AG09309 (cell line): Measurements from ENCODE around the gene TXNDC11.

Experiments
- DNase-seq: peaks from one replicate; pipeline ENCODE4 v3.0.0-alpha.2; 2010; ENCODE audit warnings: low read depth
- H3K4me3 ChIP-seq: 2 replicates; pipeline ENCODE4 v1.5.1; 2011; ENCODE audit warnings: mild to moderate bottlenecking, low read depth, low read length, moderate library complexity; ENCODE audit not compliant: control insufficient read depth
- CTCF ChIP-seq: IDR thresholded peaks from 2 replicates; pipeline ENCODE4 v1.5.1; 2011; ENCODE audit warnings: mild to moderate bottlenecking, low read depth, low read length, inconsistent platforms; ENCODE audit not compliant: insufficient read depth, control insufficient read depth; ENCODE audit errors: missing control alignments

Gene TXNDC11

DNA sequence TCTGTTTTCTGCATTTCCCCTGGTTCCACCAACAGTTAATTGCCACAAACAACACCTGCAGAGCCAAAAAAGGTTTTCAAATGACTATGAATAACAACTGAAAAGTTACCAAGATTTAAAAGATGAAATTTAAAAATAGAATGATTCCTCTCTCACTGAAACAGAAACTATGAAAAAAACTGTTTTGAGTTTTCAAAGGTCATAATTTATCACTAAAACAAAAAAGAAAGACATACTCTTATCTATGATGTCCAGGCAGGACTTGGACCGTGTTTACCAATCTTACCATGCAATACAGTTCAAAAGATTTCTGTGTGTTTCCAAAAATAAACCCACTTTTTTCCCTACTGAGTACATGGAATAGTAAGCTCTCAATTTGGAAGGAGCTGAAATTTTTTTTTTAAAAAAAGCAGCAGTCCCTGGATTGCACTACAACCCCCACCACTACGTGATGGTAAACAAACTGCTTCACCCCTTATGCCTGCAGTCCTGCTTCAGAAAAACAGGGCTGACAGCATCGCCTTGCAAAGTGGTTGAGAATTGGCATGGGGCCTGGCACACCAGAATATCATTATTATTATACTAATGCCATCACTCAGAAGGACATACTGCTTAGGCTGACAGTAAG is 8.5 kb downstream of the TXNDC11 start:
- DNase-seq = no peak
- no peak overlapping the region for H3K4me3 ChIP-seq
- TF ChIP-seq CTCF = no peak

- DNase-seq = no peak
- TF ChIP-seq CTCF = no peak
- H3K4me3 ChIP-seq = no peak overlapping the region
These were observed 11.4 kb downstream of the TXNDC11 start for GRCh38 chr16:11731222-11731621.

- no peak overlapping the region for H3K4me3 ChIP-seq
- no peak for TF ChIP-seq CTCF
- DNase-seq = no peak
These were observed 12.9 kb downstream of the TXNDC11 start for GRCh38 chr16:11729787-11730186.

DNA sequence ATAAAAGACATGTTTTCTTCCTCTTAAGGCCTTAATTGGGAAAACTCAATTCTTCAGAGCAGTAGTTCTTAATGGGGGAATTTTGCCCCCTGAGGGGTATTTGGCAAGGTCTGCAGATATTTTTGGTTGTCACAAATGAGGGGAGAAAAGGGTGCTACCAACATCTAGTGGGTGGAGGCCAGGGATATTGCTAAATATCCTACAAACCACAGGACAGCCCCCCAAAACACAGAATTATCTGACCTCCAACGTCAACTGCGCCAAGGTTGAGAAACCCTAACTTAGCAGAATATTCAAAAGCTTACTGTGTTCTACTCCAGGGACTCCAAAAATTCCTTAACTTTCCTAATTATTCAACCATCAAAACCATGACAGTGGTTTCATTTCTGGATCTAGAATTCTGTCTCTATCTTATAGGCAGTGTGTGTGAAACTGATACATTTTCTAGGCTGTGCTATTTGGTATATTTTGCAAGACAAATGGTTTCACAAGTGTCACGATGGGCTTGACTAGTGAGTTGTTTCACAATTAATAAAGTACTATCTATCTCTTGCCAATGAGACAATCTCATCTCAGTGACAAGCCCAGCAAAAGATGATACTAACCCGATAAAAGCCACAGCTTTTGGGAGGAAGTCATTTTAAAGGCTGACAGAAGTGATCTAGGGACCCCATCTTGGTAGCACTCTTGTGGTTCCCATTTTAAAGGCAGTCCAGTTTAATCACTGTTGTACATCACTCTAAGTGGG is 14.7 kb downstream of the TXNDC11 start:
- no peak overlapping the region for H3K4me3 ChIP-seq
- TF ChIP-seq CTCF = no peak
- no peak for DNase-seq

DNA sequence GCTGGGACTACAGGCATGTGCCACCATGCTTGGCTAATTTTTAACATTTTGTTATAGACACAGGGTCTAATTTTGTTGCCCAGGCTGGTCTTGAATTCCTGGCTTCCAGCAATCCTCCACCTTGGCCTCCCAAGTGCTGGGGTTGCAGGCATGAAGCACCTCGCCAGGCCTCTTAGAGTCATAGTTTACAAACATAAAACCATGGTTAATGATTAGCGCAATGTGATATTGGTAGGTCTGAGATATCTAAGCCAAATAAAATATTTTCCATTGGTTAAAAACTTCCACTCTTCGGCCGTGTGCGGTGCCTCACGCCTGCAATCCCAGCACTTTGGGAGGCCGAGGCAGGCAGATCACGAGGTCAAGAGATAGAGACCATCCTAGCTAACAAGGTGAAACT is 16.6 kb downstream of the TXNDC11 start:
- no peak overlapping the region for H3K4me3 ChIP-seq
- TF ChIP-seq CTCF = no peak
- DNase-seq = no peak

- TF ChIP-seq CTCF = no peak
- no peak overlapping the region for H3K4me3 ChIP-seq
- no peak for DNase-seq
These were observed 17.2 kb downstream of the TXNDC11 start for GRCh38 chr16:11725457-11725856.

DNA sequence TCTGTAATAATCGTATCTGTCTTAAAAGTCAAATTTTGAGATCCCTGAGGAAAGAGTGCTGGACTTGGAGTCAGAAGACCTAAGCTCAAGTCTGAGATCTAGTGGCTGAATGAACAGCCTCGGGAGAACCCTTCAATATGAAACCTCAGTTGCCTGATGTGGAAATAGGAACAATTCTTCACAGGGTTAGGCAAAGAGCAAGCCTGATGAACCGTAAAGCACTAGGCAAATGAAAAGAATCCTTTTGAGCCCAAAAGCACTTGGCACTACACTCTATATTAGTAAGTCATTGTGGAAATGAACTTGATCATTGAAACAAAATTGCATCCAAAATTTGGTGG is 20.2 kb downstream of the TXNDC11 start:
- no peak for TF ChIP-seq CTCF
- H3K4me3 ChIP-seq = no peak overlapping the region
- no peak for DNase-seq
